K562 (cell line): ENCODE data around the gene IL17RC. TPM values are rescaled to one million over a fixed set of nuclear protein-coding genes. Genes with fewer than 3 reads are reported as not detected.

Source experiments
- ATAC-seq: fragments of 200-7000 bp; cut with Tn5 transposase; 3 replicates; pipeline ENCODE4 v1.9.1; 2020; ENCODE audit warnings: moderate library complexity
- BruUV-seq: library from RNA; stranded (reverse); fragments of 400-500 nt; replicated peaks from 2 replicates; lab custom pipeline; 2021; lab: Mats Ljungman, UMichigan
- CTCF ChIA-PET: fragments of 300-600 bp; formaldehyde crosslinking; extraction: SDS; loops from one replicate; lab custom pipeline; 2021; ENCODE audit warnings: low intra/inter-chr PET ratio; lab: Yijun Ruan, JAX
- POLR2A ChIA-PET: fragments of 300-600, 350-650 bp; sonication (Branson Sonifier 250); formaldehyde crosslinking; extraction: SDS; loops from one replicate; lab custom pipeline; 2021; ENCODE audit warnings: antibody characterized with exemption, inconsistent platforms; lab: Yijun Ruan, JAX
- DNase-seq, 4 experiments: peaks; one replicate each; pipeline versions ENCODE4 v3.0.0 to v3.0.0-alpha.2; 2011 to 2018; ENCODE audit warnings: low spot score in 3 of 4, mixed read lengths in 3 of 4; ENCODE audit errors: extremely low read depth in 1 of 4
- FAIRE-seq: peaks from 2 replicates; lab custom pipeline; 2011; peaks lifted over from hg19 to GRCh38; lab: Jason Lieb, UNC
- H2AFZ ChIP-seq: 2 replicates; pipeline ENCODE4 v1.6.0; 2011; ENCODE audit warnings: low read depth, low read length, control low read depth, inconsistent platforms
- H3K27ac ChIP-seq: fragments of 200-600 bp; 3 replicates; pipeline ENCODE4 v1.8.0; 2011; ENCODE audit warnings: low read depth, mild to moderate bottlenecking, control low read depth, inconsistent platforms, low read length, moderate library complexity, mixed read lengths; ENCODE audit errors: extremely low read depth
- H3K27me3 ChIP-seq, 2 experiments: fragments of 300-600 bp in 1 of 2; 2 replicates in 1 of 2; 3 replicates in 1 of 2; pipeline versions ENCODE4 v1.6.0 to v1.8.0; 2011; ENCODE audit warnings: inconsistent platforms in 2 of 2, low read length in 2 of 2, mild to moderate bottlenecking in 1 of 2, mixed read lengths in 1 of 2, moderate library complexity in 1 of 2; ENCODE audit not compliant: control insufficient read depth in 2 of 2, insufficient read depth in 2 of 2
- H3K36me3 ChIP-seq: fragments of 300-600 bp; 3 replicates; pipeline ENCODE4 v1.8.0; 2011; ENCODE audit warnings: mild to moderate bottlenecking, low read length, inconsistent platforms; ENCODE audit not compliant: control insufficient read depth, insufficient read depth
- H3K4me1 ChIP-seq, 2 experiments: fragments of 200-600 bp in 1 of 2; replicated peaks in 1 of 2; 2 replicates in 1 of 2; 3 replicates in 1 of 2; pipeline versions ENCODE4 v1.5.1 to v1.8.0; 2011; ENCODE audit warnings: inconsistent platforms in 2 of 2, low read length in 2 of 2, mild to moderate bottlenecking in 1 of 2, mixed read lengths in 1 of 2, moderate library complexity in 1 of 2; ENCODE audit not compliant: control insufficient read depth in 2 of 2, insufficient read depth in 2 of 2
- H3K4me2 ChIP-seq: 2 replicates; pipeline ENCODE4 v1.6.1; 2011; ENCODE audit warnings: low read length, control low read depth, inconsistent platforms, mixed read lengths; ENCODE audit not compliant: insufficient read depth
- H3K4me3 ChIP-seq: fragments of 200-600 bp; sonication (generic), shearing (Covaris generic); 2 replicates; pipeline ENCODE4 v1.5.1; 2016; ENCODE audit warnings: control low read depth, inconsistent platforms
- H3K79me2 ChIP-seq: fragments of 200-600 bp; 3 replicates; pipeline ENCODE4 v1.8.0; 2011; ENCODE audit warnings: low read length, inconsistent platforms; ENCODE audit not compliant: control insufficient read depth, insufficient read depth
- H3K9ac ChIP-seq, 2 experiments: 2 replicates each; pipeline versions ENCODE4 v1.6.0 to v1.6.1; 2011; ENCODE audit warnings: low read depth in 2 of 2, low read length in 2 of 2, control low read depth in 1 of 2, inconsistent platforms in 1 of 2, mild to moderate bottlenecking in 1 of 2, mixed read lengths in 1 of 2; ENCODE audit not compliant: insufficient read depth in 1 of 2
- H3K9me1 ChIP-seq: one replicate; pipeline ENCODE4 v1.6.0; 2011; ENCODE audit warnings: inconsistent platforms, mild to moderate bottlenecking, low read length, moderate library complexity; ENCODE audit not compliant: control insufficient read depth, insufficient read depth
- H3K9me3 ChIP-seq: replicated peaks from 2 replicates; pipeline ENCODE4 v1.5.1; 2011; ENCODE audit warnings: low read depth, low read length, inconsistent platforms; ENCODE audit not compliant: control insufficient read depth, insufficient read depth
- H4K20me1 ChIP-seq: replicated peaks from 2 replicates; pipeline ENCODE4 v1.6.1; 2011; ENCODE audit warnings: low read length, inconsistent platforms, mixed read lengths; ENCODE audit not compliant: control insufficient read depth, insufficient read depth
- AFF4 ChIP-seq: sonication (generic); formaldehyde crosslinking; IDR thresholded peaks from 2 replicates; pipeline ENCODE4 v1.8.0; 2023; ENCODE audit warnings: mild to moderate bottlenecking, missing genetic modification reagents
- CBX3 ChIP-seq, 2 experiments: IDR thresholded peaks; 1 replicate in 1 of 2; 2 replicates in 1 of 2; pipeline ENCODE4 v1.6.1; 2012; ENCODE audit warnings: inconsistent platforms in 2 of 2, low read length in 2 of 2, borderline replicate concordance in 1 of 2, control low read depth in 1 of 2
- HNRNPK ChIP-seq: fragments of 200-400 bp; formaldehyde crosslinking; IDR thresholded peaks from one replicate; pipeline ENCODE4 v1.6.1; 2018; ENCODE audit warnings: mild to moderate bottlenecking, low read depth, low read length; ENCODE audit not compliant: poor library complexity, severe bottlenecking
- PHF20 ChIP-seq: fragments of 450-650 bp; IDR thresholded peaks from 2 replicates; pipeline ENCODE4 v1.6.1; 2018; ENCODE audit not compliant: partially characterized antibody
- SREBF1 ChIP-seq: fragments of 150-350 bp; IDR thresholded peaks from 2 replicates; pipeline ENCODE4 v1.6.1; 2014; ENCODE audit warnings: antibody characterized with exemption, low read depth, low read length, borderline replicate concordance
- ZNF655 ChIP-seq: fragments of 250-450 bp; sonication (Bioruptor Pico); IDR thresholded peaks from 2 replicates; pipeline ENCODE4 v1.5.0; 2021
- ZNF740 ChIP-seq, 3 experiments: fragments of 200-800 bp in 1 of 3; sonication (Bioruptor generic) in 1 of 3; sonication (generic) in 1 of 3; formaldehyde crosslinking in 1 of 3; IDR thresholded peaks; 2 replicates each; pipeline versions ENCODE4 v1.6.1 to v1.8.0; 2016 to 2022; ENCODE audit warnings: mild to moderate bottlenecking in 2 of 3, missing compliant biosample characterization in 2 of 3, missing genetic modification characterization in 2 of 3, missing genetic modification reagents in 1 of 3
- WGBS: fragments of 100-300 bp; shearing (Covaris generic); methylation state at CpG from one replicate; pipeline ENCODE4 v1.1.6; 2016; ENCODE audit warnings: low coverage, mixed read lengths; ENCODE audit not compliant: insufficient coverage; ENCODE audit errors: missing lambda C conversion rate; 5-methylcytosine and 5-hydroxymethylcytosine counted together
- in situ Hi-C: fragments of 300-500 bp; cut with MboI; formaldehyde crosslinking; loops from 4 replicates; pipeline ENCODE4 v1.15.0; 2018; ENCODE audit warnings: inconsistent platforms, mixed read lengths
- intact Hi-C: fragments of 100-400 bp; cut with micrococcal nuclease; formaldehyde crosslinking; loops from 2 replicates; pipeline ENCODE4 v1.14.2; 2022
- polyA plus RNA-seq, 8 experiments: library from polyadenylated mRNA; depleted of rRNA in 4 of 8; stranded (reverse) in 5 of 8; unstranded in 3 of 8; fragments of >200 nt; fragmentation: Nextera tagmentation in 2 of 8; fragmentation: Illumina TruSeq in 1 of 8; extraction: Ambion mirVana in 2 of 8; extraction: Trizol in 1 of 8; gene quantifications; 2 replicates each; pipeline versions ENCODE4 v1.2.1 to v1.2.3, GENCODE V29; 2011 to 2014; ENCODE audit warnings: inconsistent platforms in 1 of 8, missing spikeins in 1 of 8
- total RNA-seq, 7 experiments: library from RNA; depleted of rRNA in 6 of 7; stranded (reverse); fragments of >200 nt in 6 of 7; fragmentation: Illumina TruSeq in 2 of 7; extraction: Trizol in 2 of 7; gene quantifications; 2 replicates each; pipeline versions ENCODE4 v1.2.1 to v1.2.3, GENCODE V29; 2011 to 2021; ENCODE audit warnings: low replicate concordance in 1 of 7

IL17RC gene
- total and polyA plus RNA-seq, 9 of the 15 experiments (the other 6 are each of a cell fraction or from before 2014, with no cell fraction given): 0.15 to 11.4 (median 7.1) TPM; not detected in 1

- TF ChIP-seq CBX3 (IDR thresholded peaks at IDR 0.05; ENCODE audit: borderline replicate concordance in 1 of 2, low read length in 2 of 2): no peak
- no peak for TF ChIP-seq PHF20
Measured at GRCh38 chr3:9946112-9947024, 29.5 kb downstream of the IL17RC start (continued).

- DNase-seq (no peak), FAIRE-seq (no peak), ATAC-seq (no peak)
- Histone ChIP-seq H3K4me1 (peaks cover 6 to 41% of the 10 kb centered on the region in 2 experiments; a peak in 4 of 5 replicates), H3K9ac (no peak overlapping the region; a peak in 1 of 4 replicates), H3K9me3 (no peaks in the 10 kb centered on the region), H3K27ac (no peak overlapping the region), H3K36me3 (peaks cover 13% of the 10 kb centered on the region; the same call in 1 of the 3 replicates), H4K20me1 (no peaks in the 10 kb centered on the region), H3K4me2 (no peak overlapping the region), H3K4me3 (no peak overlapping the region), H3K27me3 (no peaks in the 10 kb centered on the region), H3K79me2 (no peaks in the 10 kb centered on the region), H2AFZ (no peak overlapping the region), H3K9me1 (no peaks in the 10 kb centered on the region)
- in situ Hi-C loops (no loop called here), intact Hi-C loops (no loop called here)
- WGBS: 97% methylated on average over 74 of the region's 86 CpGs
- POLR2A ChIA-PET: interaction anchor here (1.2 to 2.0 kb wide), 2 partner anchors 12 to 15 kb away, joined by 3 to 8 read pairs; no protein-coding TSS in a partner anchor
- CTCF ChIA-PET: no interaction called here
- no TSS peak for BruUV-seq
- TF ChIP-seq HNRNPK: no peak
- no peak for TF ChIP-seq AFF4 (CRISPR knock-in tag)
- no peak for TF ChIP-seq SREBF1
- TF ChIP-seq ZNF740 (CRISPR knock-in tag; IDR thresholded peaks at IDR 0.05): 0 out of 2 replicates have a peak, but pooled peaks have one; percentile 33
- no peak for TF ChIP-seq ZNF740 (tag; IDR thresholded peaks at IDR 0.05)
- no peak for TF ChIP-seq ZNF655 (CRISPR knock-in tag)
Measured at GRCh38 chr3:9947025-9947995, 30.4 kb downstream of the IL17RC start.
